GM18519 (cell line): ENCODE data around the gene AGPAT1.
A peak's percentile ranks its signal among the peaks of the same experiment; 100 is the strongest.
"Not testable (repeated sequence)": the region's sequence is repeated elsewhere in the genome, so short reads cannot be mapped to it uniquely, and the experiment has no call there.

Experiments used
- ATAC-seq: cut with Tn5 transposase; IDR thresholded peaks from one replicate; pipeline ENCODE4 v1.9.1; 2021; ENCODE audit warnings: mild to moderate bottlenecking, moderate library complexity; ENCODE audit not compliant: unreplicated experiment, low FRiP score

Gene AGPAT1

DNA sequence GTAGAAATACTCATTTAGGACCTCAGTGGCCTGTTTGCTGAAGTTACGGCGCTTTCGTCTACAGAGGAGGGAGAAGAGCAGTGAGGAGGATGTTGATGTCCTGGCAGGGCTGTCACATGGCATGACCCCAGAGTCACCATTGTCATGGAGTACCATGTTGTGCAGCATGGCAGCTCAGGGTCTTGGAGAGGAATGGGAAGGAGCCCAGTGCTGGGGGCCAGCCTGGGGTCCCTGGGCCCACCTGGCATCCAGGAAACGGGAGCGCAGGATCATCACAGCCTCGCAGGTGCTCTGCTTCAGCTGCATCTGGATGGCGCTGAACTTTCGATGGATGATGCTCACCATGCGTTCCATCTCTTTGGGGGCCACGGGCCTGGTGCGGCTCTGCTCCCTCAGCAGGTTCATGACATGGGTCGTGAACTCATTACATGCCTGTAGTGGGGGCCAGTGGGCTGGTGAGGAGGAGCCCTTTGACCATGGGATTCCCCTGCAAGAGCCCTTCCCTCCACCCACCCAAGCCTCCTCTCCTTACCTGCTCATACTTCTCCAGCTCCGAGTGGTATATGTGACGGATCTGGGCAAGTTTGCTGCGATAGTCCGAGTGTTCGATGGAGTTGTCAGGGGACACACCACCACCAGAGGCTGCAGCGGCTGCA lies 12.0 kb upstream of the AGPAT1 start:
- not testable (repeated sequence) for ATAC-seq

DNA sequence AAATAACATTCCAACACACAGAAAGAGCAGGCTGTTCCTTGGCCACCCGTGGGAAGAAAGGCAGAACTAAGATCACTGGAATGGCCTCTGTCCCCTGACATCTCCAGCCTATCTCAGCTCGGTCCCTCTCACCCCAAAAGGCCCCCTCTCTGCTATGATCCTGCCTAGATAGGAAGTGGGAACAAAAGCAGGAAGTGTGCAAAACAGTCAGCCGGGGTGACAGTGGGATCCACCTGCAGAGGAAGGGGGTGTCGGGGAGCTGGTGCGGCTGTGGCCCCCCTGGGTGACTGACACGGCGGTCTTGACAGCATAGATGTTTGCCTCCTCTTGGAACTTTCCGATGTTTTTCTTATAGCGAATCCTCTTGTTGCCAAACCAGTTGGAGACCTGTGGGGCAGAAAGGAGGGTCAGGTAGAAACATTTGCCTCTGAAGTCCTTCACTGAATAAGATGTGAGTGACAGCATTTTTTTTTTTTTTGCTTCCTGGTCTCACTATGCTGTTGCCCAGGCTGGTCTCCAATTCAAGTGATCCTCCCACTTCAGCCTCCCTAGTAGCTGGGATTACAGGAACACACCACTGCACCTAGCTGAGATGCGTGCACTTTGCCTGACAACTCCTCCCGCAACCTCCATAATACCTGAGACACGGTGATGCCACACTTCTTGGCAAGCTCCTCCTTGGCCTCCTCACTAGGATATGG lies 11.3 kb upstream of the AGPAT1 start:
- ATAC-seq = no peak

DNA sequence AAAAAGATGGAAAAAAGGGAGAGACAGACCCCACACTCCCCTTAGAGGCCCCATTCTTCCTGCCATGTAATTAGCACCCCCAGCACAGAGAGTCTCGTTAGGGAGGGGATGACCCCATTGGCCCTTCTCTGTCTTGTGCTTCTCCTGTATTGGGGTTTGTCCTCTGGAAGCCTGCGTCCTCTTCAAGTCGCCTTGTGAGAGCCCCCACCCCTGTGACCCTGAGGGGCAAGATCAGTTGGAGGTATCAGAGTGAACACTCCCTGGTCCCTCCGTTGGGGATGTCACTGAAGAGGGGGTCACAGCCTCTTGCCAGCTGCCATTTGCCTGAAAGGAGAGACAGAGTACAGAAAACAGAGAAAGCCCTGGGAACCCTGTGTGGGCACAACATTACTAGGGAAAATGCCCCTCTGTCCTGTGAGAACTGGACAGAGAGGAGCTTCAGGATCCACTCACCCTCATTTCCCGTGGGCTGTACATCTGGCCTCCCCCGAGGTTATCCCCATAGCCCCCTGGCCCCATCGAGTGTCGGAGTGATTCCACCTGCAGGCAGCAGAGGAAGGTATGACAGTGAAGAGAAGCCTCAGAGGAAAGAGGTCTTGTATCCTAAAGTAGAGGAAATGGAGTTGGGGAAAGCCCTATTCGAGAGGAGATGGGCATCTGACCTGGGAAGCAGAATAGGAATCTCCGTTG lies 10.4 kb upstream of the AGPAT1 start:
- ATAC-seq = not testable (repeated sequence)

- ATAC-seq = not testable (repeated sequence)
These were observed 9.8 kb upstream of the AGPAT1 start for GRCh38 chr6:32185681-32186131.

DNA sequence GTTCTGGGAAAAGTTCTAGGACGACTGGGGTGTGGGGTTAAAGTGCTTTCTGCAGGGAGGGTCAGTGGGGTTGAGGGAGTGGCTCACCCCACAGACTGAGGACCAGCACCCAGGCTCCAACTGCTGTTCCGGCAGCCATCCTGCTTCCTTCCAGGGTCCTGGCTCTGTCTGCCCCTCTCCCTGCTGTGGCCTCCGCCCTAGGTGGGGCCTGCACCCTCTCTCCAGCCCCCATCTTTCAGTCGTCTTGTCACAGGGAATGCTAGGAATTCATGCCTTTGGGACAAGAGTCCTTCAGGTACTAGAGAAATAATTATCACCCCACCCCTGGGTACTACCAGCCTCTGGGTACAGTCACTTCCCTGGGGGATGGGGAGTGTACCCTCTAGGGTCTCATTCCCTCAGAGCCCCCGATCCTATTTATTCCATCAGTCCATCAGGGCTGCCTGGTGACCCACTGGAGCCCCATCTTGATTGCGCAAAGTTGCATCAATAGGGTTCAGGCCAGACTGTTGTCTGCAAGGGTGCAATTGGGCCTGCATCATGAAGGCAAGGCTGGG lies 8.3 kb upstream of the AGPAT1 start, which contains the start of gene AGER:
TSS of gene AGER (minus strand) at position 170 of the 557 bp plus-strand sequence. CDS start at position 139, 31 bp downstream.
- no peak for ATAC-seq

DNA sequence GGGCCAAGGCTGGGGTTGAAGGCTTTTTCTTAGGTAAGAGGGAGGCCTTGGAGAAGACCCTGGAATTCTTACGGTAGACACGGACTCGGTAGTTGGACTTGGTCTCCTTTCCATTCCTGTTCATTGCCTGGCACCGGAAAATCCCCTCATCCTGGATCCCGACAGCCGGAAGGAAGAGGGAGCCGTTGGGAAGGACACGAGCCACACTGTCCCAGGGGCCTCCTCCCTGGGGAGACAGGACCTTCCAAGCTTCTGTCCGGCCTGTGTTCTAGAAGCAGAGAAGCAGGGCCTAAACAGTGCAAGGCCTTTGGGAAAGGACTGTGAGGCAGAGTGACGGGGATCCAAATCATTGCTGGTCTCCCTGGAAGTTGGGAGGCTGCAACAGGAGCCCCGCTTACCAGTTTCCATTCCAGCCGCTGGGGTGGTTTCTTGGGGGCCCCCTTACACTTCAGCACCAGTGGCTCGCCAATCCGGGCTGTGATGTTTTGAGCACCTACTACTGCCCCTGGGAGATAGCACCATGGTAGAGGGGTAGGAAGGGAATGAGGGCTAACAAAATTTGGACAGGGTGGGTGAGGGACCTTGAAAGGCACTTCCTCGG lies 7.7 kb upstream of the AGPAT1 start:
- no peak for ATAC-seq

- ATAC-seq = no peak
These were observed 7.1 kb upstream of the AGPAT1 start for GRCh38 chr6:32183030-32183429.

DNA sequence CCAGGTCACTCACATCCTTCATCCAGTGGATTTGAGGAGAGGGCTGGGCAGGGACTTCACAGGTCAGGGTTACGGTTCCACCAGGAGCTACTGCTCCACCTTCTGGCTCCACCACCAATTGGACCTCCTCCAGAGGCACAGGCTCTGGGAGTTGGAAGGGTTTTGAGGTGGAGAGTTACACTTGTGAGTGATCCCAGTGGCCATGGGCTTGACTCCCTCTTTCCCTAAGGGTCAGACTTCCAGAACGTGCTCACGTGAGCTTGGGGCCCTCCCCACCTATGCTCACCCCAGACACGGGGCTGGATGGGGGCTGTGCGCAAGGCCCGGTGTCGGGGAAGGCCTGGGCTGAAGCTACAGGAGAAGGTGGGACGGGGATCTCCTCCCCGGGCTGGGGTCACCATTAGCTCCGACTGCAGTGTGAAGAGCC lies 6.7 kb upstream of the AGPAT1 start:
- ATAC-seq = no peak

DNA sequence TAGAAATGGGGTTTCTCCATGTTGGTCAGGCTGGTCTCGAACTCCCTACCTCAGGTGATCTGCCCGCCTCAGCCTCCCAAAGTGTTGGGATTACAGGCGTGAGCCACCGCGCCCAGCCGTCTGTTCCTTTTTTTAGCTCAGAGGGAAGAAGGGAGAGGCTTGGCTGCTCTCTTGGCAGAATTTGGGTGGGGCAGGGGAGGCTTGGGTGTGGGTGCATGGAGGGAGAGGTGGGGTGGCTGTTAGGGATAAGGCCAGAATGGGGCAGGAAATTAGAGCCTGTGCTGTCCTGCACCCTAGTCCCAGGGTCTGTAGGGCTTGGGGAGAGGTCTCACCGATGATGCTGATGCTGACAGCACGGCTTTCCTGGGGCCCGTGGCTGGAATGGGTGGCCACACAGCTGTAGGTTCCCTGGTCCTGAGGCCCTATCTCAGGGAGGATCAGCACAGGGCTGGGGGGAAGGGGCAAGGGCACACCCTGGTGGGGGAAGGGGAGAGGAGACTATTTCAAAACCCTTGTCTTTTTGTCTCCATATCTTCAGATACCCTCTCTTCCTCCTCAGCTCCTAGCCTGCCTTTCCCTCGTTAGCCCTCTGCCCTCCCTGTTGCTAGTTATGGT lies 6.1 kb upstream of the AGPAT1 start:
- ATAC-seq = no peak

GRCh38 chr6:32181148-32181702 lies 5.3 kb upstream of the AGPAT1 start:
- no peak for ATAC-seq

GRCh38 chr6:32179766-32180405 lies 4.0 kb upstream of the AGPAT1 start:
- no peak for ATAC-seq

- no peak for ATAC-seq
These were observed 2.9 kb upstream of the AGPAT1 start for GRCh38 chr6:32178547-32179440.

- peak; percentile 73 for ATAC-seq
These were observed 2.1 kb upstream of the AGPAT1 start, which contains the start of gene RNF5 for GRCh38 chr6:32177788-32178546. TSS of gene RNF5 (plus strand) at chr6:32178405. CDS start at chr6:32178512, 107 bp downstream.

GRCh38 chr6:32177183-32177787 lies 1.4 kb upstream of the AGPAT1 start:
- no peak for ATAC-seq

DNA sequence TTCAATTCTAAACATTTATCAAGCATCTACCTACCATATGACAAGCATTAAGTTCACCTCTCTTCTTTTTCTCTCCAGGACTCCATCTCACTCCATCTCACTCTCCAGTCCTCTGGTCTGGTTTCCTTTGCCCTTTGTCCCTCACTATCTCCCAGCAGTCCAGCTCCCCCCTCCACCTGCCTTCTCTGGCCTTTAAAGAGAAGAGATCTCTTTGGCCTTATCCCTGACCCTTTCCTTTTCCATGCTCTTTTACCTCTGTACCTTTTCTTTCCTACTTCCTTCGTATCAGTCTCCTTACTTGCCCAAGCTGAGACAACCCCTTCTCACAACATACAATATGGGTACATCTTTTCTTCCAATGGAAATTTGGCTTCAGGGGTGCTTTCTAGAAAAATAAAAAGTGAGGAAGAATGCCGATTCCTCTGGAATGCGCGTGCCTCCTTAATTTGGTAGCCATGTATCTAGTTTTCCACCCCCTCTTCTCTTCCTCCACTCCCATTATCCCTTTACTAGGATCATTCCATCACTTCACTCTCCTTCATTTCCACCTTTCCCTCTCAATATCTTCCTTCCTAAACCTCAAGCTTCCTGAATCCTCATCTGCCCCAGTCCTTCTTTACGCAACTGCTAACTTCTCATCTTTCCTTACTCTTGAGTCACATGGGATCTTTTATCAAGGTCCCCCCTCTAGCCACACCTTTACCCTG lies 745 bp upstream of the AGPAT1 start:
- no peak for ATAC-seq

DNA sequence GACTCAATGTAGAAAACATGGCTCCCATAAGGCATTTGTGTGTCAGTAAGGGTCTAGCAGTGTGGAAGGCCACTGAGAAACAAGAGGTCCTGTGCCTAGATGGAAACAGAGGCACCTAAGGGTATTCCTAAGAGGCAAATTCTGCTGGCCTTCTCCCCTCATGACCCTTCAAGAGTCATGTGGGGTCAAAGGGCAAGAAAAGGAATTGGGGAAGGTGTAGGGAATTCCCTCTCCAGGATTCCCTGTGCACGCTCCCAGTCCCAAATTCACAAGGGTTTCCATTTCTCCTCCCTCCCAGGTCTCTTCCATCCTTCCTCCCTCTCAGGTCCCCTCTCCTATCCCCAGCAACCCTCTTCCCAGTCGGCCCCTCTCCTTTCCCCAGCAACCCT lies 568 bp downstream of the AGPAT1 start:
- no peak for ATAC-seq

- ATAC-seq = no peak
These were observed 1.5 kb downstream of the AGPAT1 start for GRCh38 chr6:32174416-32174815.
